GM18520 (cell line): ENCODE data around the gene CCDC167.

Experiments
- ATAC-seq: cut with Tn5 transposase; IDR thresholded peaks from one replicate; pipeline ENCODE4 v1.9.1; 2021; ENCODE audit not compliant: unreplicated experiment

CCDC167 gene

GRCh38 chr6:37490536-37491170, 9.0 kb downstream of the CCDC167 start:
- no peak for ATAC-seq

GRCh38 chr6:37489697-37490336, 9.9 kb downstream of the CCDC167 start:
- ATAC-seq = no peak

GRCh38 chr6:37488476-37488875, 11.2 kb downstream of the CCDC167 start:
- ATAC-seq = no peak

GRCh38 chr6:37487591-37488380, 11.9 kb downstream of the CCDC167 start:
- no peak for ATAC-seq

- ATAC-seq = no peak
These were observed 13.4 kb downstream of the CCDC167 start for GRCh38 chr6:37486121-37486839.

GRCh38 chr6:37485291-37485702, 14.4 kb downstream of the CCDC167 start:
- ATAC-seq = no peak

GRCh38 chr6:37484786-37485170, 14.9 kb downstream of the CCDC167 start:
- no peak for ATAC-seq

GRCh38 chr6:37483917-37484785, 15.5 kb downstream of the CCDC167 start:
- ATAC-seq = no peak

- ATAC-seq = no peak
These were observed 16.3 kb downstream of the CCDC167 start for GRCh38 chr6:37483252-37483901.

GRCh38 chr6:37482606-37483251, 17.0 kb downstream of the CCDC167 start:
- ATAC-seq = no peak

- ATAC-seq = no peak
These were observed 17.7 kb downstream of the CCDC167 start for GRCh38 chr6:37481711-37482605.

GRCh38 chr6:37480951-37481534, 18.6 kb downstream of the CCDC167 start:
- ATAC-seq = no peak

GRCh38 chr6:37480118-37480736, 19.5 kb downstream of the CCDC167 start:
- no peak for ATAC-seq

- no peak for ATAC-seq
These were observed 20.3 kb downstream of the CCDC167 start for GRCh38 chr6:37479266-37479854.

GRCh38 chr6:37478827-37479226, 20.9 kb downstream of the CCDC167 start:
- ATAC-seq = no peak

GRCh38 chr6:37477656-37478435, 21.8 kb downstream of the CCDC167 start:
- no peak for ATAC-seq
